Body of pancreas (tissue), 4 donors: ENCODE measurements around the gene HIF1A.

ENCODE experiments used
- POLR2A ChIP-seq, 3 donors: fragments of 450-650 bp; IDR thresholded peaks; one replicate each; pipeline ENCODE4 v1.6.1; 2016; ENCODE audit warnings: antibody characterized with exemption in 3 of 3, mild to moderate bottlenecking in 2 of 3
- TF ChIP-seq, protein P1 (sequence below), 7 experiments: fragments of 450-650 bp in 4 of 7; fragments of 200-600 bp in 3 of 7; sonication (generic) in 3 of 7; IDR thresholded peaks; one replicate each; pipeline ENCODE4 v1.5.1; 2016 to 2019; ENCODE audit warnings: antibody characterized with exemption in 7 of 7

DNA sequence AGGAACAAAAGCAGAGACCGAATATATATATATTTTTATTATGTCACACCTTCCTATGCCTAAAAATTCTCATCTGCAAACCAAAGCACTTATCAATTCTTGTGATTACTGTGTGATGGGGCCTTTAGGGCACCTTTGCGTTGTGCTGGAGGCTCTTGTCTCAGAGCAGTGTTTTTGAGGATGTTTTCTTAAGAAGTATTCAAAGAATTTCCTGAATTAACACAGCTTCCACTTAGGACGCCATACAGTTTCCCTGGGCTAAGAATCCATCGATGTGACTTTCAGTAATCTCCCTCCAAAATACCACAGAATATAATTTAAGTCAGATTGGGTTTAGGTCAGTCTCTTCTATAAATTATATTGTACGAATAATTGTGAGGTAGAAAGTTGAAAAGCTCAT, 22.0 kb upstream of the HIF1A start:
- TF ChIP-seq, protein P1, sequence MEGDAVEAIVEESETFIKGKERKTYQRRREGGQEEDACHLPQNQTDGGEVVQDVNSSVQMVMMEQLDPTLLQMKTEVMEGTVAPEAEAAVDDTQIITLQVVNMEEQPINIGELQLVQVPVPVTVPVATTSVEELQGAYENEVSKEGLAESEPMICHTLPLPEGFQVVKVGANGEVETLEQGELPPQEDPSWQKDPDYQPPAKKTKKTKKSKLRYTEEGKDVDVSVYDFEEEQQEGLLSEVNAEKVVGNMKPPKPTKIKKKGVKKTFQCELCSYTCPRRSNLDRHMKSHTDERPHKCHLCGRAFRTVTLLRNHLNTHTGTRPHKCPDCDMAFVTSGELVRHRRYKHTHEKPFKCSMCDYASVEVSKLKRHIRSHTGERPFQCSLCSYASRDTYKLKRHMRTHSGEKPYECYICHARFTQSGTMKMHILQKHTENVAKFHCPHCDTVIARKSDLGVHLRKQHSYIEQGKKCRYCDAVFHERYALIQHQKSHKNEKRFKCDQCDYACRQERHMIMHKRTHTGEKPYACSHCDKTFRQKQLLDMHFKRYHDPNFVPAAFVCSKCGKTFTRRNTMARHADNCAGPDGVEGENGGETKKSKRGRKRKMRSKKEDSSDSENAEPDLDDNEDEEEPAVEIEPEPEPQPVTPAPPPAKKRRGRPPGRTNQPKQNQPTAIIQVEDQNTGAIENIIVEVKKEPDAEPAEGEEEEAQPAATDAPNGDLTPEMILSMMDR (IDR thresholded peaks at IDR 0.05), result no peak
- TF ChIP-seq POLR2A (IDR thresholded peaks at IDR 0.05), result no peak
